HepG2 (cell line): ENCODE data around the gene TRAPPC5.

Experiments
- AGO1 ChIP-seq: fragments of 200-400 bp; formaldehyde crosslinking; IDR thresholded peaks from 2 replicates; pipeline ENCODE4 v1.6.1; 2017; ENCODE audit warnings: mild to moderate bottlenecking, low read depth, low read length, moderate library complexity; ENCODE audit not compliant: poor library complexity, severe bottlenecking
- BRCA1 ChIP-seq: sonication (generic); formaldehyde crosslinking; IDR thresholded peaks from 2 replicates; pipeline ENCODE4 v1.4.0; 2020; ENCODE audit warnings: missing genetic modification reagents
- CTCF ChIP-seq: sonication (generic); formaldehyde crosslinking; IDR thresholded peaks from 2 replicates; pipeline ENCODE4 v1.5.0; 2020; ENCODE audit warnings: mild to moderate bottlenecking, missing genetic modification reagents, moderate library complexity
- EZH2 ChIP-seq: conservative IDR thresholded peaks from 2 replicates; pipeline ENCODE4 v1.6.1; 2012; ENCODE audit warnings: mild to moderate bottlenecking, low read depth, low read length, moderate library complexity
- IRF9 ChIP-seq: sonication (generic); formaldehyde crosslinking; IDR thresholded peaks from 2 replicates; pipeline ENCODE4 v1.8.0; 2022; ENCODE audit warnings: missing genetic modification reagents, mild to moderate bottlenecking, borderline replicate concordance
- POLR2AphosphoS5 ChIP-seq: IDR thresholded peaks from 2 replicates; pipeline ENCODE4 v1.6.1; 2012; ENCODE audit warnings: low read depth, low read length
- SIN3B ChIP-seq: fragments of 150-350 bp; IDR thresholded peaks from 2 replicates; pipeline ENCODE4 v1.6.1; 2014; ENCODE audit warnings: low read length
- SP2 ChIP-seq: sonication (generic); formaldehyde crosslinking; IDR thresholded peaks from 2 replicates; pipeline ENCODE4 v1.5.1; 2020; ENCODE audit warnings: mild to moderate bottlenecking, missing genetic modification reagents
- TCF7L2 ChIP-seq: IDR thresholded peaks from 2 replicates; pipeline ENCODE4 v1.6.1; 2011; ENCODE audit warnings: mild to moderate bottlenecking, low read depth, low read length, moderate library complexity
- ZNF24 ChIP-seq: fragments of 450-650 bp; IDR thresholded peaks from 2 replicates; pipeline ENCODE4 v1.6.1; 2017; ENCODE audit warnings: antibody characterized with exemption, mild to moderate bottlenecking
- ZNF414 ChIP-seq: sonication (generic); formaldehyde crosslinking; IDR thresholded peaks from 2 replicates; pipeline ENCODE4 v1.5.0; 2020; ENCODE audit warnings: missing genetic modification reagents
- TF ChIP-seq, protein P1 (sequence below): sonication (generic); IDR thresholded peaks from 2 replicates; pipeline ENCODE4 v1.6.1; 2016; ENCODE audit warnings: low read depth, borderline replicate concordance

DNA sequence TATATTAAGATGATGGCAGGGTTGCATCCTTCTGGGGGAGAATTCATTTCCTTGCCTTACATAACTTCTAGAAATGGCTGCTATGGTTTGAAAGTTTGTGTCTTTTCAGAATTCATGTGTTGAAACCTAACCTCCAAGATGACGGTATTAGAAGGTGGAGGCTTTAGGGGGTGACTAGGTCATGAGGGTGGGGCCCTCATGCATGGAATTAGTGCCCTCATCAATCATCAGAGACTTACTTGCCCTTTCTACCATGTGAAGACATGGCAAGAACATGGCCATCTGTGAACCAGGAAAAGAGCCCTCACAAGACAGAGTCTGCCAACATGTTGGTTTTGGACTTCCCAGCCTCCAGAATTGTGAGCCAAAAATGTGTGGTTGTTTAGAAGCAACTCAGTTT is 36.1 kb downstream of the TRAPPC5 start:
- TF ChIP-seq EZH2 (no peak), CTCF (CRISPR knock-in tag) (no peak), ZNF24 (no peak), IRF9 (CRISPR knock-in tag) (no peak), POLR2AphosphoS5 (no peak), AGO1 (no peak), SIN3B (no peak), SP2 (CRISPR knock-in tag) (no peak), ZNF414 (CRISPR knock-in tag) (no peak), BRCA1 (CRISPR knock-in tag) (no peak), TCF7L2 (no peak)
- TF ChIP-seq, protein P1, sequence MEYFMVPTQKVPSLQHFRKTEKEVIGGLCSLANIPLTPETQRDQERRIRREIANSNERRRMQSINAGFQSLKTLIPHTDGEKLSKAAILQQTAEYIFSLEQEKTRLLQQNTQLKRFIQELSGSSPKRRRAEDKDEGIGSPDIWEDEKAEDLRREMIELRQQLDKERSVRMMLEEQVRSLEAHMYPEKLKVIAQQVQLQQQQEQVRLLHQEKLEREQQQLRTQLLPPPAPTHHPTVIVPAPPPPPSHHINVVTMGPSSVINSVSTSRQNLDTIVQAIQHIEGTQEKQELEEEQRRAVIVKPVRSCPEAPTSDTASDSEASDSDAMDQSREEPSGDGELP, result no peak
